ENCODE measurements around the gene SPTBN5.

DNA sequence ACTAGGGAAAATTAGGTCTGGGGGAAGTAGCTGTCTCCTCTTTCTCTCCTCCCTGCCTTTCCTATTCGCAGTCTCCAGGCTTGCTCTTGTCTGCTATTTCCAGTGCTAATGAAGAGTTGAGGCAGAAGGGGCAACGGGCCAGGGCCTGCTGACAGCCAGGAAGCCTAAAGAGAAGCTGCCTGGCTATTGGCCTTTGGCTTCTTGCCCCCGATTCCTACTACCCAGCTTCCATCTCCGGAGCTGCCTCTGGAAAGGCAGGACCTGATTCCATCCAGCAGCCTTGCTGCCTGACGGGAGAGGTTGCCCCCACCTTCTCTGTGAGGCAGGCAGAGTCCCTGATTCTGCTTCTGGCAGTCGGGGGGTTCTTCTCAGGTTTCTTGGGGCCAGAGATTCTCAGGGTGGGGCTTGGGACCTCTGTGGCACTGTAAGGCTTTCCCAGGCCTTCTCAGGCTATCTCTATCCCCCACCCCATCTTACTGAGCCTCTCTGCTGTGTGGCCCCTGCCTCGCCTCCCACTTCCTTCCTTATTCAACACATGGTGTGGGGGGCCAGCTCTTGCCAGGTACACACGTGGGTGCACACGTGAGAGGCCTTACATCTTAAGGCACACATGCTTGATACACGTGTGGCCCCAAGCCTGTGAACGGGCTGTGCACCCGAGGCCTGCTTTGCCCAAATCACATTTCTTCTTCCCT, 84.2 kb downstream of the SPTBN5 start:
- TF ChIP-seq, protein P1, sequence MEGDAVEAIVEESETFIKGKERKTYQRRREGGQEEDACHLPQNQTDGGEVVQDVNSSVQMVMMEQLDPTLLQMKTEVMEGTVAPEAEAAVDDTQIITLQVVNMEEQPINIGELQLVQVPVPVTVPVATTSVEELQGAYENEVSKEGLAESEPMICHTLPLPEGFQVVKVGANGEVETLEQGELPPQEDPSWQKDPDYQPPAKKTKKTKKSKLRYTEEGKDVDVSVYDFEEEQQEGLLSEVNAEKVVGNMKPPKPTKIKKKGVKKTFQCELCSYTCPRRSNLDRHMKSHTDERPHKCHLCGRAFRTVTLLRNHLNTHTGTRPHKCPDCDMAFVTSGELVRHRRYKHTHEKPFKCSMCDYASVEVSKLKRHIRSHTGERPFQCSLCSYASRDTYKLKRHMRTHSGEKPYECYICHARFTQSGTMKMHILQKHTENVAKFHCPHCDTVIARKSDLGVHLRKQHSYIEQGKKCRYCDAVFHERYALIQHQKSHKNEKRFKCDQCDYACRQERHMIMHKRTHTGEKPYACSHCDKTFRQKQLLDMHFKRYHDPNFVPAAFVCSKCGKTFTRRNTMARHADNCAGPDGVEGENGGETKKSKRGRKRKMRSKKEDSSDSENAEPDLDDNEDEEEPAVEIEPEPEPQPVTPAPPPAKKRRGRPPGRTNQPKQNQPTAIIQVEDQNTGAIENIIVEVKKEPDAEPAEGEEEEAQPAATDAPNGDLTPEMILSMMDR (IDR thresholded peaks at IDR 0.05), result no peak
- TF ChIP-seq REST (IDR thresholded peaks at IDR 0.05; ENCODE audit: insufficient read depth in 1 of 2, low read depth in 2 of 2, low read length in 1 of 2) (no peak), POLR2AphosphoS5 (IDR thresholded peaks at IDR 0.05; ENCODE audit: low read depth, low read length) (no peak), SIN3A (IDR thresholded peaks at IDR 0.05; ENCODE audit: borderline replicate concordance, insufficient read depth, low read depth, low read length) (no peak), TCF7L2 (IDR thresholded peaks at IDR 0.05; ENCODE audit: low read depth, low read length) (no peak)
